HepG2 (cell line): ENCODE results near the gene WDCP. TPM values are rescaled to one million over a fixed set of nuclear protein-coding genes. Genes with fewer than 3 reads are reported as not detected.

ENCODE experiments used
- CREB1 ChIP-seq, 2 experiments: fragments of 450-650 bp in 1 of 2; IDR thresholded peaks; 2 replicates each; pipeline ENCODE4 v1.6.1; 2016 to 2017; ENCODE audit warnings: control low read depth in 1 of 2, mild to moderate bottlenecking in 1 of 2, missing compliant biosample characterization in 1 of 2, missing genetic modification characterization in 1 of 2
- GRHL1 ChIP-seq: sonication (generic); formaldehyde crosslinking; conservative IDR thresholded peaks from 2 replicates; pipeline ENCODE4 v1.8.0; 2022; ENCODE audit warnings: missing genetic modification reagents
- KDM4B ChIP-seq: sonication (generic); formaldehyde crosslinking; IDR thresholded peaks from 2 replicates; pipeline ENCODE4 v1.4.0; 2020; ENCODE audit warnings: missing genetic modification reagents
- MTA1 ChIP-seq: sonication (generic); formaldehyde crosslinking; IDR thresholded peaks from 2 replicates; pipeline ENCODE4 v1.4.0; 2020; ENCODE audit warnings: missing genetic modification reagents, mild to moderate bottlenecking, borderline replicate concordance
- MTERF4 ChIP-seq: sonication (generic); formaldehyde crosslinking; IDR thresholded peaks from 2 replicates; pipeline ENCODE4 v1.8.0; 2023; ENCODE audit warnings: mild to moderate bottlenecking, missing genetic modification reagents
- NR2F2 ChIP-seq: IDR thresholded peaks from 2 replicates; pipeline ENCODE4 v1.6.1; 2012; ENCODE audit warnings: low read depth, inconsistent platforms, borderline replicate concordance
- PHF20 ChIP-seq: sonication (generic); formaldehyde crosslinking; IDR thresholded peaks from 2 replicates; pipeline ENCODE4 v1.5.0; 2020; ENCODE audit warnings: mild to moderate bottlenecking, missing genetic modification reagents
- SMYD3 ChIP-seq: sonication (generic); formaldehyde crosslinking; IDR thresholded peaks from 2 replicates; pipeline ENCODE4 v1.8.1; 2023; ENCODE audit warnings: mild to moderate bottlenecking, missing genetic modification reagents
- SPEN ChIP-seq: sonication (generic); formaldehyde crosslinking; IDR thresholded peaks from 2 replicates; pipeline ENCODE4 v1.5.1; 2020; ENCODE audit warnings: low read depth, mild to moderate bottlenecking, missing genetic modification reagents
- SRF ChIP-seq: IDR thresholded peaks from 2 replicates; pipeline ENCODE4 v1.6.1; 2011; ENCODE audit warnings: mild to moderate bottlenecking, low read depth, low read length, moderate library complexity
- STAG1 ChIP-seq: sonication (generic); formaldehyde crosslinking; IDR thresholded peaks from 2 replicates; pipeline ENCODE4 v1.4.0; 2020; ENCODE audit warnings: missing genetic modification reagents
- ZNF318 ChIP-seq: sonication (generic); formaldehyde crosslinking; IDR thresholded peaks from 2 replicates; pipeline ENCODE4 v1.4.0; 2020; ENCODE audit warnings: mild to moderate bottlenecking, missing genetic modification reagents
- ZNF672 ChIP-seq: sonication (generic); formaldehyde crosslinking; IDR thresholded peaks from 2 replicates; pipeline ENCODE4 v1.8.1; 2022; ENCODE audit warnings: missing genetic modification reagents
- ZNF878 ChIP-seq: sonication (generic); formaldehyde crosslinking; IDR thresholded peaks from 2 replicates; pipeline ENCODE4 v1.8.1; 2023; ENCODE audit warnings: mild to moderate bottlenecking, missing genetic modification reagents, moderate library complexity
- ZXDC ChIP-seq: sonication (generic); formaldehyde crosslinking; IDR thresholded peaks from 2 replicates; pipeline ENCODE4 v1.5.0; 2020; ENCODE audit warnings: mild to moderate bottlenecking, missing genetic modification reagents
- polyA plus RNA-seq, 8 experiments: library from polyadenylated mRNA; depleted of rRNA in 3 of 8; stranded (reverse) in 7 of 8; unstranded in 1 of 8; fragments of >200 nt; fragmentation: Illumina TruSeq in 4 of 8; extraction: Trizol in 4 of 8; gene quantifications; 2 replicates each; pipeline versions ENCODE4 v1.2.1 to v1.2.3, GENCODE V29; 2011 to 2016; ENCODE audit warnings: low read depth in 4 of 8, missing spikeins in 1 of 8, mixed read lengths in 1 of 8; ENCODE audit not compliant: insufficient read depth in 1 of 8
- total RNA-seq, 5 experiments: library from RNA; depleted of rRNA; stranded (reverse); fragments of >200 nt; fragmentation: Illumina TruSeq; extraction: Trizol; gene quantifications; 2 replicates each; pipeline ENCODE4 v1.2.3, GENCODE V29; 2016; ENCODE audit warnings: low read depth in 1 of 5

Gene WDCP
- total and polyA plus RNA-seq, 2 of the 13 experiments (the other 11 are each of a cell fraction or from before 2014, with no cell fraction given): 17.4 to 22.6 TPM

GRCh38 chr2:23988371-23988770 is 58.8 kb downstream of the WDCP start (continued):
- no peak for TF ChIP-seq SRF
- TF ChIP-seq ZNF878 (CRISPR knock-in tag): no peak
- no peak for TF ChIP-seq PHF20 (CRISPR knock-in tag)
- no peak for TF ChIP-seq ZNF672 (CRISPR knock-in tag)
- TF ChIP-seq ZNF318 (CRISPR knock-in tag): no peak
- TF ChIP-seq NR2F2: no peak
- no peak for TF ChIP-seq MTA1 (CRISPR knock-in tag)
- peak; percentile 60 for TF ChIP-seq STAG1 (CRISPR knock-in tag)
- no peak for TF ChIP-seq KDM4B (CRISPR knock-in tag)
- no peak for TF ChIP-seq ZXDC (CRISPR knock-in tag)
- no peak for TF ChIP-seq CREB1 (IDR thresholded peaks at IDR 0.05)
- TF ChIP-seq CREB1 (CRISPR knock-in tag; IDR thresholded peaks at IDR 0.05): peak; percentile 33; the same call in 1 of the 2 replicates
- TF ChIP-seq SPEN (CRISPR knock-in tag): no peak
- no peak for TF ChIP-seq SMYD3 (CRISPR knock-in tag)
- no peak for TF ChIP-seq MTERF4 (CRISPR knock-in tag)
- no peak for TF ChIP-seq GRHL1 (CRISPR knock-in tag)
